NT2/D1 (cell line): ENCODE results near the gene SDHAF4.

Experiments
- SUZ12 ChIP-seq: IDR thresholded peaks from 2 replicates; pipeline ENCODE4 v1.6.1; 2011; ENCODE audit not compliant: insufficient read length, insufficient read depth; ENCODE audit errors: extremely low read depth
- YY1 ChIP-seq: IDR thresholded peaks from 2 replicates; pipeline ENCODE4 v1.6.1; 2011; ENCODE audit not compliant: insufficient read length, insufficient read depth
- ZNF274 ChIP-seq: IDR thresholded peaks from 2 replicates; pipeline ENCODE4 v1.6.1; 2011; ENCODE audit warnings: mild to moderate bottlenecking, low read depth, low read length

- TF ChIP-seq ZNF274 (no peak), YY1 (no peak), SUZ12 (no peak)
These were observed 54.0 kb downstream of the SDHAF4 start for GRCh38 chr6:70620746-70621145.
